C4-2B (cell line): ENCODE results near the gene PPP2R5C.
A peak's percentile ranks its signal among the peaks of the same experiment; 100 is the strongest.

Source experiments
- H3K27ac ChIP-seq: fragments of 450-650 bp; 2 replicates; pipeline ENCODE4 v1.5.1; 2017
- CTCF ChIP-seq: fragments of 450-650 bp; conservative IDR thresholded peaks from 2 replicates; pipeline ENCODE4 v1.5.1; 2017; ENCODE audit warnings: mild to moderate bottlenecking
- ZFX ChIP-seq: fragments of 450-650 bp; IDR thresholded peaks from 2 replicates; pipeline ENCODE4 v1.6.1; 2017

PPP2R5C gene

GRCh38 chr14:101963656-101964296 is 202.3 kb downstream of the PPP2R5C start:
- H3K27ac ChIP-seq, result no peak overlapping the region; the same call in 1 of the 2 replicates
- TF ChIP-seq ZFX, result no peak
- TF ChIP-seq CTCF, result no peak

- H3K27ac ChIP-seq, result peak within 1 kb of the TSS; percentile 89
Observed at GRCh38 chr14:101964297-101965180, 203.0 kb downstream of the PPP2R5C start, which contains the start of gene DYNC1H1. DYNC1H1 (plus strand) TSS chr14:101964573; CDS start chr14:101964692, 119 bp downstream.

GRCh38 chr14:101965181-101965544 is 203.7 kb downstream of the PPP2R5C start:
- H3K27ac ChIP-seq, result peak overlapping the region; percentile 89
- TF ChIP-seq ZFX (peak; percentile 63; the same call in 1 of the 2 replicates), CTCF (no peak)

More at GRCh38 chr14:101964297-101965180, 203.0 kb downstream of the PPP2R5C start, which contains the start of gene DYNC1H1:
- TF ChIP-seq ZFX (peak; percentile 89), CTCF (no peak)

GRCh38 chr14:101965770-101966722 is 204.5 kb downstream of the PPP2R5C start:
- peak overlapping the region; percentile 89 for H3K27ac ChIP-seq

GRCh38 chr14:101966742-101967141 is 205.2 kb downstream of the PPP2R5C start:
- TF ChIP-seq CTCF (no peak), ZFX (no peak)
- H3K27ac ChIP-seq, result no peak overlapping the region

More at GRCh38 chr14:101965770-101966722, 204.5 kb downstream of the PPP2R5C start:
- TF ChIP-seq CTCF, result no peak
- TF ChIP-seq ZFX, result no peak

GRCh38 chr14:101968186-101968585 is 206.7 kb downstream of the PPP2R5C start:
- no peak for TF ChIP-seq CTCF
- no peak for TF ChIP-seq ZFX
- H3K27ac ChIP-seq, result no peak overlapping the region
